HG03457 (cell line): ENCODE measurements around the gene GIGYF2.
"Not testable (repeated sequence)": the region's sequence is repeated elsewhere in the genome, so short reads cannot be mapped to it uniquely, and the experiment has no call there.

Experiments used
- ATAC-seq: cut with Tn5 transposase; IDR thresholded peaks from one replicate; pipeline ENCODE4 v1.9.1; 2021; ENCODE audit warnings: moderate number of reproducible peaks; ENCODE audit not compliant: unreplicated experiment

GIGYF2 gene

GRCh38 chr2:232890536-232890895 is 193.4 kb downstream of the GIGYF2 start:
- no peak for ATAC-seq

GRCh38 chr2:232890896-232891601 is 193.9 kb downstream of the GIGYF2 start:
- no peak for ATAC-seq

- no peak for ATAC-seq
Observed at GRCh38 chr2:232891621-232892071, 194.5 kb downstream of the GIGYF2 start.

GRCh38 chr2:232892221-232892620 is 195.1 kb downstream of the GIGYF2 start:
- no peak for ATAC-seq

- no peak for ATAC-seq
Observed at GRCh38 chr2:232892843-232893242, 195.7 kb downstream of the GIGYF2 start.

GRCh38 chr2:232893834-232894233 is 196.7 kb downstream of the GIGYF2 start:
- no peak for ATAC-seq

- ATAC-seq, result no peak
Observed at GRCh38 chr2:232894251-232894650, 197.1 kb downstream of the GIGYF2 start.

GRCh38 chr2:232894746-232895145 is 197.6 kb downstream of the GIGYF2 start:
- no peak for ATAC-seq

GRCh38 chr2:232896111-232896510 is 199.0 kb downstream of the GIGYF2 start:
- no peak for ATAC-seq

- no peak for ATAC-seq
Observed at GRCh38 chr2:232896720-232897597, 199.8 kb downstream of the GIGYF2 start.

GRCh38 chr2:232897598-232898408 is 200.7 kb downstream of the GIGYF2 start:
- ATAC-seq, result no peak

GRCh38 chr2:232898592-232899543 is 201.7 kb downstream of the GIGYF2 start:
- no peak for ATAC-seq

GRCh38 chr2:232900811-232901735 is 203.9 kb downstream of the GIGYF2 start:
- ATAC-seq, result no peak

- ATAC-seq, result no peak
Observed at GRCh38 chr2:232901736-232902578, 204.8 kb downstream of the GIGYF2 start.

GRCh38 chr2:232903989-232904388 is 206.9 kb downstream of the GIGYF2 start:
- no peak for ATAC-seq

- not testable (repeated sequence) for ATAC-seq
Observed at GRCh38 chr2:232906867-232907717, 210.0 kb downstream of the GIGYF2 start.

- not testable (repeated sequence) for ATAC-seq
Observed at GRCh38 chr2:232907718-232908085, 210.6 kb downstream of the GIGYF2 start.
